Epithelial cell of esophagus (primary cell): Measurements from ENCODE around the gene FAM131A.
A peak's percentile ranks its signal among the peaks of the same experiment; 100 is the strongest.

Experiments used
- DNase-seq: peaks from one replicate; pipeline ENCODE4 v3.0.0; 2010; ENCODE audit warnings: low read depth
- H3K4me3 ChIP-seq: 2 replicates; pipeline ENCODE4 v1.5.1; 2011; ENCODE audit warnings: mild to moderate bottlenecking, low read length, control low read depth
- TF ChIP-seq, protein P1 (sequence below): IDR thresholded peaks from 2 replicates; pipeline ENCODE4 v1.5.1; 2011; ENCODE audit warnings: low read depth, mild to moderate bottlenecking, low read length, control low read depth, inconsistent platforms; ENCODE audit not compliant: insufficient read depth; ENCODE audit errors: missing control alignments

FAM131A gene, protein sequence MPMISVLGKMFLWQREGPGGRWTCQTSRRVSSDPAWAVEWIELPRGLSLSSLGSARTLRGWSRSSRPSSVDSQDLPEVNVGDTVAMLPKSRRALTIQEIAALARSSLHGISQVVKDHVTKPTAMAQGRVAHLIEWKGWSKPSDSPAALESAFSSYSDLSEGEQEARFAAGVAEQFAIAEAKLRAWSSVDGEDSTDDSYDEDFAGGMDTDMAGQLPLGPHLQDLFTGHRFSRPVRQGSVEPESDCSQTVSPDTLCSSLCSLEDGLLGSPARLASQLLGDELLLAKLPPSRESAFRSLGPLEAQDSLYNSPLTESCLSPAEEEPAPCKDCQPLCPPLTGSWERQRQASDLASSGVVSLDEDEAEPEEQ

DNA sequence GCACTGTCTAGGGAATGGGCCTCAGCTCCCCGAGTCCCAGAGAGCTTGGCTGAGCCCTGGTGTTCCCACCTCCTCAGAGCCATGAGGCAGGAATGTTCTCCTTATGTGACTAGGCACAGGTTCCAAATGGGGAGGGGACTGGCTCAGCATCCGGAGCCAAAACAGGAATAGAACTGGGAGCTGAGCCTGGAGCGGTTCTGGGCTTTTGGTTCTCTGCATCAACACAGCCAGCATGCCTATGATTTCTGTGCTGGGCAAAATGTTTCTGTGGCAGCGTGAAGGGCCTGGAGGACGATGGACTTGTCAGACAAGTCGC lies at the start of gene FAM131A:
FAM131A (plus strand) TSS at position 202 of the 316 bp plus-strand sequence; CDS start at position 233, 31 bp downstream.
- TF ChIP-seq, protein P1, sequence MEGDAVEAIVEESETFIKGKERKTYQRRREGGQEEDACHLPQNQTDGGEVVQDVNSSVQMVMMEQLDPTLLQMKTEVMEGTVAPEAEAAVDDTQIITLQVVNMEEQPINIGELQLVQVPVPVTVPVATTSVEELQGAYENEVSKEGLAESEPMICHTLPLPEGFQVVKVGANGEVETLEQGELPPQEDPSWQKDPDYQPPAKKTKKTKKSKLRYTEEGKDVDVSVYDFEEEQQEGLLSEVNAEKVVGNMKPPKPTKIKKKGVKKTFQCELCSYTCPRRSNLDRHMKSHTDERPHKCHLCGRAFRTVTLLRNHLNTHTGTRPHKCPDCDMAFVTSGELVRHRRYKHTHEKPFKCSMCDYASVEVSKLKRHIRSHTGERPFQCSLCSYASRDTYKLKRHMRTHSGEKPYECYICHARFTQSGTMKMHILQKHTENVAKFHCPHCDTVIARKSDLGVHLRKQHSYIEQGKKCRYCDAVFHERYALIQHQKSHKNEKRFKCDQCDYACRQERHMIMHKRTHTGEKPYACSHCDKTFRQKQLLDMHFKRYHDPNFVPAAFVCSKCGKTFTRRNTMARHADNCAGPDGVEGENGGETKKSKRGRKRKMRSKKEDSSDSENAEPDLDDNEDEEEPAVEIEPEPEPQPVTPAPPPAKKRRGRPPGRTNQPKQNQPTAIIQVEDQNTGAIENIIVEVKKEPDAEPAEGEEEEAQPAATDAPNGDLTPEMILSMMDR = no peak
- DNase-seq = no peak
- H3K4me3 ChIP-seq = peak within 1 kb of the TSS; percentile 75

- DNase-seq = peak; percentile 66
- TF ChIP-seq, protein P1 = peak; percentile 67
- H3K4me3 ChIP-seq = no peak overlapping the region
Observed at GRCh38 chr3:184289426-184289938, 47.9 kb upstream of the FAM131A start.

DNA sequence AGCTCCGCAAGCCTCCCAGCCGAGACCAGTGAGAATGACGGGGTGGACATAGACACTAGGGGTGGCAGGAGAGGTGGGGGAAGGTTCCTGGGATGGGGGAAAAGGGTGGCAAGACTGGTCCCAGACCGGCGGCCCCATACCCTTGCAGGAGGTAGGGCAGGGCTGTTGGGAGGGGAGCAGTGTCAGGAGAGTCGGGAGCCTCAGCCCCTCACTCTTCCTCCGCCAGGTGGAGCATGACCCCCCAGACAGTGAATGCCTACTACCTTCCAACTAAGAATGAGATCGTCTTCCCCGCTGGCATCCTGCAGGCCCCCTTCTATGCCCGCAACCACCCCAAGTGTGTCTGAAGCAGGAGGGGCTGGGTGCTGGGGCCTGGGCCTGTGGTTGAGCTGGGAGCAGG lies 47.1 kb upstream of the FAM131A start:
- no peak for DNase-seq
- TF ChIP-seq, protein P1 = no peak
- H3K4me3 ChIP-seq = no peak overlapping the region

GRCh38 chr3:184291044-184291737 lies 46.2 kb upstream of the FAM131A start:
- H3K4me3 ChIP-seq = no peak overlapping the region
- DNase-seq = no peak
- TF ChIP-seq, protein P1 = no peak

GRCh38 chr3:184291738-184292445 lies 45.5 kb upstream of the FAM131A start:
- no peak for DNase-seq
- TF ChIP-seq, protein P1 = no peak
- no peak overlapping the region for H3K4me3 ChIP-seq

DNA sequence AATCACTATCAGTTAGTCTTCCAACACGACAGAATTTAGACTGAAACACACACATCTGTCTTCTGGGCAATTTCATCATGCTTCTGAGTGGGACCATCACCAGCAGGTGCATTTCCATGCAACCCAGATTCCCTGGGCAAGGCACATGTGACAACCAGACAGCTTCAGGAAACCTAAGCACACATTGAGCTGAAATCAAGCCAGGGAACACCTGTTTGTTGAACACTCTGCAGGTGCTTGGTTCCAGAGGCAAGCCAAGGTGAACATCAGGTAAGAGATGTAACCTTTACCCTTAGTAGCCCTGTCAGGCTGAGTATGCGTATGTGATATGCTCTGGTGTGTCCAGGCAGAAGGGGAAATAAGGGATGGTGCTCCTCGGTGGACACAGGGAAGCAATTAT lies 41.6 kb upstream of the FAM131A start:
- H3K4me3 ChIP-seq = no peak overlapping the region
- DNase-seq = no peak
- TF ChIP-seq, protein P1 = no peak
